SJSA1 (cell line): Measurements from ENCODE around the gene ZNF335. TPM values are rescaled to one million over a fixed set of nuclear protein-coding genes. Genes with fewer than 3 reads are reported as not detected.
"Not testable (repeated sequence)": the region's sequence is repeated elsewhere in the genome, so short reads cannot be mapped to it uniquely, and the experiment has no call there.

Source experiments
- DNase-seq, 2 experiments: peaks; one replicate each; pipeline ENCODE4 v3.0.0-alpha.2; 2015 to 2020; ENCODE audit warnings: low spot score in 2 of 2, low read depth in 1 of 2
- H3K27ac ChIP-seq: fragments of 250-450 bp; sonication (Bioruptor Pico); 2 replicates; pipeline ENCODE4 v1.5.1; 2020; ENCODE audit warnings: mild to moderate bottlenecking, moderate library complexity
- H3K27me3 ChIP-seq: fragments of 250-450 bp; sonication (Bioruptor Pico); replicated peaks from 2 replicates; pipeline ENCODE4 v1.5.1; 2020; ENCODE audit warnings: mild to moderate bottlenecking, moderate library complexity
- H3K36me3 ChIP-seq: fragments of 250-450 bp; sonication (Bioruptor Pico); 2 replicates; pipeline ENCODE4 v1.5.1; 2020; ENCODE audit warnings: mild to moderate bottlenecking
- H3K4me1 ChIP-seq: fragments of 250-450 bp; sonication (Bioruptor Pico); replicated peaks from 2 replicates; pipeline ENCODE4 v1.6.1; 2021; ENCODE audit warnings: mild to moderate bottlenecking
- H3K4me3 ChIP-seq: fragments of 250-450 bp; sonication (Bioruptor Pico); 2 replicates; pipeline ENCODE4 v1.5.1; 2020; ENCODE audit warnings: mild to moderate bottlenecking
- H3K9me3 ChIP-seq: fragments of 250-450 bp; sonication (Bioruptor Pico); replicated peaks from 2 replicates; pipeline ENCODE4 v1.5.1; 2020; ENCODE audit warnings: mild to moderate bottlenecking
- total RNA-seq: library from RNA; depleted of rRNA; stranded (reverse); fragments of >200 nt; shearing (Covaris generic); gene quantifications from 2 replicates; pipeline ENCODE4 v1.2.3, GENCODE V29; 2014

Gene ZNF335
- total RNA-seq, 1 experiment from 2014 or later: 12.2 TPM

- Histone ChIP-seq H3K27me3 (peaks cover 25% of the 10 kb centered on the region), H3K9me3 (no peaks in the 10 kb centered on the region), H3K36me3 (no peaks in the 10 kb centered on the region), H3K27ac (no peak overlapping the region), H3K4me3 (no peak overlapping the region), H3K4me1 (no peaks in the 10 kb centered on the region)
- no peak for DNase-seq
Observed at GRCh38 chr20:45994761-45995493, 22.9 kb upstream of the ZNF335 start.

DNA sequence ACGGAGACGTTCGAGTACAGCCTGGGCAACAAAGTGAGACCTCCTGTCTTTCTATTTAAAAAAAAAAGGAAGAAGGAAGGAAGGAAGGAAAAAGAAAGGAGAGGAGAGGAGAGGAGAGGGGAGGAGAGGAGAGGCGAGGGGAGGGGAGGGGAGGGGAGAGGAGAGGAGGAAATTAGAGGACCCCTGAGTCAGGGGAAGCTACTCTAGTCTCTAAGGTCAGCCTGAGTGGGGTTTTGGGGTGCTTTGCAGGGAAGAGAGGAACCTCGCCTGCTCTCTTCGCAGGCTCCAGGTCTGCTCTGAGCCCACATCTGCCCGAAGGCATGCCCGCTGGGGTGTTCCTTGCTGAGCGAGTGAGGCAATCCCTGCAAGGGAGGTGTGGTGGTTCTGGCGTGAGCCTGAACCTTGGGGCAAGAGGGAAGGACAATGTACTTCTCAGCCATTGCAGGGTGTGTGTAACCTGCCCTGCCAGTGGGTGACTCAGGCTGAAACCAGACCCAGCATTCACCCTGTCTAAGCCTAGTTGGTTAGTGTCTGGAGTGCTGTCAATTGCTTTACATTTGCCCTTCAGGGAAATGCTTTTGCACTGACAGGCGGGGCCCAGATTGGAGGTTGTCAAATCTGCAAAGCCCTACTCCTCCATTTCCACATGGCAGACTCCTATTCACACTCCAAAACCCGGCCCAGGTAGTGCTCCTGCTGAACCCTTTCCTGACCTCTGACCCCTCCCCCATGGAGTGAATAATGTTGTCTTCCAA is 21.4 kb upstream of the ZNF335 start:
- no peak for DNase-seq
- no peaks in the 10 kb centered on the region for H3K4me1 ChIP-seq
- H3K36me3 ChIP-seq: no peaks in the 10 kb centered on the region
- H3K27ac ChIP-seq: no peak overlapping the region
- no peaks in the 10 kb centered on the region for H3K9me3 ChIP-seq
- no peak overlapping the region for H3K4me3 ChIP-seq
- peaks cover 28% of the 10 kb centered on the region for H3K27me3 ChIP-seq

DNA sequence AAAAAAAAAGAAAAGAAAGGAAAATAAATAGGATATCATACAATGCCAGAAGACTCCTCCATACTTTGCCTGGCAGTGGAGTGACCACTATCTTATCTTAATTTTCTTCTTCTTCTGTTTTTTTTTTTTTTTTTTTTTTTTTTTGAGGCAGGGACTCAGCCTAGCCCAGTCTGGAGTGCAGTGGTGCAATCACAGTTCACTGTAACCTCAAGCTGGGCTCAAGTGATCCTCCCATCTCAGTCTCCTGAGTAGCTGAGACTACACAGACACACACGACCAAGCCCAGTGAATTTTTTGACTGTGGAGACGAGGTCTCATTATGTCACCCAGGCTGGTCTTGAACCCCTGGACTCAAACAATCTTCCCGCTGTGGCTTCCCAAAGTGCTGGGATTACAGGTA is 19.6 kb upstream of the ZNF335 start:
- Histone ChIP-seq H3K4me1 (no peaks in the 10 kb centered on the region), H3K27ac (no peak overlapping the region), H3K9me3 (no peaks in the 10 kb centered on the region), H3K27me3 (peaks cover 26% of the 10 kb centered on the region), H3K36me3 (no peaks in the 10 kb centered on the region), H3K4me3 (no peak overlapping the region)
- DNase-seq: no peak

DNA sequence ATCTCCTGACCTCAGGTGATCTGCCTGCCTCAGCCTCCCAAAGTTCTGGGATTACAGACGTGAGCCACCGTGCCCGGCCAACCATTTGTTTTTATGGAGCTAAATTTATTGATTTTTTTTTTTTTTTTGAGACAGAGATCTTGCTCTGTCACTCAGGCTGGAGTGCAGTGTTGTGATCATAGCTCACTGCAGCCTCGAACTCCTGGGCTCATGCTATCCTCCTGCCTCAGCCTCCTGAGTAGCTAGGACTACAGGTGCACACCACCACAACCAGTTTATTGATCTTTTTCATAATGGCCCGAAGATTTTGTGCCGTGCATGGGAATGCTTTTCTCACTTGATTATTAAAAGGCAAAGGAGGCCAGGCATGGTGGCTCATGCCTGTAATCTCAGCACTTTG is 16.8 kb upstream of the ZNF335 start:
- not testable (repeated sequence) for H3K4me3 ChIP-seq, H3K36me3 ChIP-seq, DNase-seq, H3K4me1 ChIP-seq, H3K27ac ChIP-seq, H3K9me3 ChIP-seq
- H3K27me3 ChIP-seq: peaks cover 25% of the 10 kb centered on the region

DNA sequence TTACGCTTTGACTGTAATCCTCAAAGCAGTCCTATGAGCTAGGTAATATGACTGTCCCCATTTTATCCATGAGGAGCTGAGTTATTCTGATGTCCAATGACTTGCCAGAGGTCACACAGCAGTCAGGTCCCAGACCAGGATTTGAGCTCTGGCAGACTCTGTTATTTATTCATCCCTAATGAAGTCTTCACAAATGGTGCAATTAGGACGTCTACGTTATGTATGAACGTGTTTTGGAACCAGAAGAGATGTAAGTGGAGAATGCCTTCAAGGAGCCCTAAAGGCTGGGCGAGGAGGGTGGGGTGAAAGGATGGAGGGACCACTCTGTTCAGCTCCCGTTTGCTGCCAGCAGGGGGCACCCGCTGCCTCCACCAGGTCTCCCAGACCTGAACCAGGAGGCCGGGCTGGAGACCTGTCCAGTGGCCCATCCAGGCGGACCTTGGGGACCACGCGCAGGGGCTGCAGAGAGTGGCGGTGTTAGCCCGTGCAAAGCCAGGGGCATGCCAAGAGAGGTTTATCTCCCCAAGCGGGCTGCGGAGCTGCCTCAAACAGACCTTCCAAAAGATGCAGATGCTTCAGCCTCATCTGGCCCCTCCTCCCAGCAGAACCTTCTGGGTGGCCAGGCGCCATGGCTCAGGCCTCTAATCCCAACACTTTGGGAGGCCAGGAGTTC is 15.2 kb upstream of the ZNF335 start:
- Histone ChIP-seq H3K27ac (no peak overlapping the region), H3K9me3 (no peaks in the 10 kb centered on the region), H3K27me3 (peaks cover 17% of the 10 kb centered on the region), H3K4me3 (no peak overlapping the region), H3K4me1 (no peaks in the 10 kb centered on the region), H3K36me3 (no peaks in the 10 kb centered on the region)
- DNase-seq: peak; percentile 50 to 71

DNA sequence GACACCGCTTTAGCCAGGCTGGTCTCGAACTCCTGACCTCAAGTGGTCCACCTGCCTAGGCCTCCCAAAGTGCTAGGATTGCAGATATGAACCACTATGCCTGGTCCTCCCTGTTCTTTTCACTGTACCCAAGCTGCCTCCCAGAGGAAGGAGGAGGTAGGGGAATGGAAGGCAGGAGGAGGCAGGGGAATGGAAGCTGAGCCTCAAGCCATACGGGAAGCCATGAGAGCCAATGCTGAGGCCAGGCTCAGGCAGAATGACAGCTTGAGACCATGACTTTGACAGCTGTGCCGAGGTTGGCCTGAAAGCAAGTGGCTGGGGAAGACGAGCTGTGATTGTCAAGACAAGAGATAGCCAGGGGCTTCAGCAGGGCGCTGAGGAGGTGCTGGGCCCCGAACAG is 13.6 kb upstream of the ZNF335 start:
- Histone ChIP-seq H3K27ac (no peak overlapping the region), H3K36me3 (no peaks in the 10 kb centered on the region), H3K4me1 (no peaks in the 10 kb centered on the region), H3K4me3 (no peak overlapping the region), H3K27me3 (peaks cover 19% of the 10 kb centered on the region), H3K9me3 (no peaks in the 10 kb centered on the region)
- no peak for DNase-seq

DNA sequence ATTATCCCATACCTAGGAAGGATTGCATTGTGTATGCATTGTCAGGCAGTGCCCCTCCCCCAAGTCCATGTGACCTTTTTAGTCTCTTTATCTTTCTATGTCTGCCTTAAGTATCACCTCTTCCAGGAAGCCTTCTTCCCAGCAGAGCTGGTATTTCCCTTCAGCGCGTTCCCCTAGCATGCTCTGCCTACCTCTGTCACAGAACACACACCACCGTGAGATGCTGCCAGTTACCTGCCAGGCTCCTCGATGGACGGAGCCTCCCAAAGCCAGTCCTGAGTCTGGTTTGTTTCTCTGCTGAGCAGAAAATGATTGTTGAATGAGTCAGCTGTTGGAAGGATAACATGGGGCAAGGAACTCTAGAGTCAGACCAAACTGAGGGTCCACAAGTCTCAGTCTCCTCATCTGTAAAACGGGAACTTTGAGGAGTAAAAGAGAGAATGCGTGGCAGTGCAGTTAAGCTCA is 11.3 kb upstream of the ZNF335 start:
- no peak for DNase-seq

DNA sequence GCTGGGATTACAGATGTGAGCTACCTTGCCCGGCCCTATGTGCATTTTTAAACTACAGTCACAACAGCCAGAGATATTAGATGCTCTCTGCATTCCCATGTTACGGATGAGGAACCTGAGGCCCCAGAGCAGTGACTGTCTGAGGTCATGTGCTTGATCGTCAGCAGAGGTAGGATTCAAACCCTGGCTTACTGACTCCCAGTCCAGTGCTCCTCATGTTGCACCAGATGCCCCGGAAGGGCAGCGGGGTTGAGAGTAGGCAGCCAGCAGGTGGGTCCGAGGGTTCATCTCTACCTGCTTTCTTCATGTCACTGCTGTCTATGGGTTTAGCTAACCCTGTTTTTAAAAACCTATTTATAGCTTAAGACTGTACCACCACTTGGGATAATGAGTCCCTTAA is 9.3 kb upstream of the ZNF335 start:
- Histone ChIP-seq H3K4me1 (no peaks in the 10 kb centered on the region), H3K9me3 (no peaks in the 10 kb centered on the region), H3K27ac (no peak overlapping the region), H3K4me3 (no peak overlapping the region), H3K36me3 (no peaks in the 10 kb centered on the region), H3K27me3 (peaks cover 31% of the 10 kb centered on the region)
- DNase-seq: no peak

More for the DNA sequence above, 11.3 kb upstream of the ZNF335 start:
- Histone ChIP-seq H3K36me3 (no peaks in the 10 kb centered on the region), H3K27ac (no peak overlapping the region), H3K4me1 (no peaks in the 10 kb centered on the region), H3K27me3 (peaks cover 28% of the 10 kb centered on the region), H3K9me3 (no peaks in the 10 kb centered on the region), H3K4me3 (no peak overlapping the region)

DNA sequence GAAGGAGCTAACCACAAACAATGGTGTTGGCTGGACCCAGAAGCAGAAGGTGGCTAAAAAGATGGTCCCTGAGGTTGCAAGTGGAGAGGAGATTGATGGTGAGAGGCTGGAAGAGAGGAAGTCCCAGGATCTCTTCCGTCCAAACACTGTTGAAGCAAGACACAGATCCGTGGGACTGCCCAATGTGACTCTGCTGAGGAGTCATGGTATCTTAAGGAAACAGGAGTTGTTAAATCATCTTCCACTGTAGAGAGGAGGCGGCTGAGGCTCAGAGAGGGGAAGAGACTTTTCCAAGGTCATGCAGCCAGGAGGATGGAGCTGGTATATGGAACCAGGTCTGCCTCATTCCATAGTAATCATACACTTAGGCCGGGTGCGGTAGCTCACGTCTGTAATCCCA is 4.1 kb upstream of the ZNF335 start:
- Histone ChIP-seq H3K4me1 (peaks cover 5% of the 10 kb centered on the region; the same call in 1 of the 2 replicates), H3K27ac (no peak overlapping the region), H3K27me3 (peaks cover 15% of the 10 kb centered on the region), H3K9me3 (no peaks in the 10 kb centered on the region), H3K4me3 (no peak overlapping the region), H3K36me3 (peaks cover 9% of the 10 kb centered on the region; the same call in 1 of the 2 replicates)
- DNase-seq: no peak

- DNase-seq: no peak
- H3K4me3 ChIP-seq: no peak overlapping the region
- H3K27me3 ChIP-seq: peaks cover 15% of the 10 kb centered on the region
- H3K36me3 ChIP-seq: peaks cover 11% of the 10 kb centered on the region; the same call in 1 of the 2 replicates
- H3K27ac ChIP-seq: no peak overlapping the region
- peaks cover 5% of the 10 kb centered on the region; the same call in 1 of the 2 replicates for H3K4me1 ChIP-seq
- H3K9me3 ChIP-seq: no peaks in the 10 kb centered on the region
Observed at GRCh38 chr20:45975686-45976085, 3.7 kb upstream of the ZNF335 start.

- DNase-seq: no peak
- Histone ChIP-seq H3K4me3 (no peak overlapping the region), H3K9me3 (no peaks in the 10 kb centered on the region), H3K36me3 (peaks cover 11% of the 10 kb centered on the region; the same call in 1 of the 2 replicates), H3K4me1 (peaks cover 9% of the 10 kb centered on the region), H3K27me3 (peaks cover 11% of the 10 kb centered on the region), H3K27ac (no peak overlapping the region)
Observed at GRCh38 chr20:45974896-45975565, 3.0 kb upstream of the ZNF335 start.

DNA sequence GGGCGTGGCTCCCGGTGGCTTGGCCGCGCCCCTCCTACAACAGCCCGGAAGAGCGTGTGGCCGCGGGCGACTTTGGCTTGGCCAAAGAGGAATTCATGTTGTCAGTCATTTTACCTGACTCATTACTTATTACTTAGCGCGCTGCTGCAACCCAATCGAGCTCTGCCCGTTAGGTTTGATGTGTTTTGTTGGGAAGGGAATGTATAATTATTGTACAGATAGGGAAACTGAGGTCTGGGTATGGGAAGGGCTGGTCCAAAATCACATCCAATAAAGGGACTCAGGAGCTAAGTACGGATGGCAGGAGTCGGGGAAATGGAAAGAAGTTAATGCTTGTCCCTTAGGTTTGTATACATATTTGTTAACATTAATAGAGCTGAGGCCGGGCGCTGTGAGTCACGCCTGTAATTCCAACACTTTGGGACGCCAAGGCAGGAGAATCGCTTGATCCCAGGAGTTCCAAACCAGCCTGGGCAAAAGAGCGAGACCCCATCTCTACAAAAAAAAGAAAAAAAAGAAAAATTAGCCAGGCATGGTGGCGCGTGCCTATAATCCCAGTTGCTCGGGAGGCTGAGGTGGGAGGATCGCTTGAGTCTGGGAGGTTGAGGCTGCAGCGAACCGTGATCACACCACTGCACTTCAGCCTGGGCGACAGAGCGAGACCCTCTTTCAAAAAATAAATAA is 639 bp upstream of the ZNF335 start:
- Histone ChIP-seq H3K9me3 (no peaks in the 10 kb centered on the region), H3K36me3 (peaks cover 31% of the 10 kb centered on the region), H3K27me3 (no peaks in the 10 kb centered on the region), H3K27ac (peak overlapping the region; percentile 100), H3K4me3 (peak overlapping the region; percentile 69), H3K4me1 (peaks cover 26% of the 10 kb centered on the region)
- DNase-seq: no peak

GRCh38 chr20:45971425-45971674 is 653 bp downstream of the ZNF335 start:
- Histone ChIP-seq H3K27me3 (no peaks in the 10 kb centered on the region), H3K4me1 (peaks cover 26% of the 10 kb centered on the region), H3K36me3 (peaks cover 42% of the 10 kb centered on the region), H3K9me3 (no peaks in the 10 kb centered on the region), H3K4me3 (peak overlapping the region; percentile 69), H3K27ac (peak overlapping the region; percentile 100)
- no peak for DNase-seq
